ENCODE data around the gene GOLPH3L.
"Not testable (repeated sequence)": the region's sequence is repeated elsewhere in the genome, so short reads cannot be mapped to it uniquely, and the experiment has no call there.

GOLPH3L gene

GRCh38 chr1:150629115-150629928 lies 67.6 kb downstream of the GOLPH3L start, which contains the start of gene ENSA:
Gene ENSA, minus strand, starts transcription at chr1:150629612. Its CDS starts 142 bp downstream, at chr1:150629470.
- Histone ChIP-seq H3K4me3 (ENCODE audit: insufficient read depth, low read depth, low read length) (peak within 1 kb of the TSS; percentile 60), H3K27me3 (ENCODE audit: control insufficient read depth, insufficient read depth, low read length, poor library complexity, severe bottlenecking) (no peaks in the 10 kb centered on the region)
- 0% methylated on average over 49 of the region's 49 CpGs for WGBS, 2 experiments

DNA sequence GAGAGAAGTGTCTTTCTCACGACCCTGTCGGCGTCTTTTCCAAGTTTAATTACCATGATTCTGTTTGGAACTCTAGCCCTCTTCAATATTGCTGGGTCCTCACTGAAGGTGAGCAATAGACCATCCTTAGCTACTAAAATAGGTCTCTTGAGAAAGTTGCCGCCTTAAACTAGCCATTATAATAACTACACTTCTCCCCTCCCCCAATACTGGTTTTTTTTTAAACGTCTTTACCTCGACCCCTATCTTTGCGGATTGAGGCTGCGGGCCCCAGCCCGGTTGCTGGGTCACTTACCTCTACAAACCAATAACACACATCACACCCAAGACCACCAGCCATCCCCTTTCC lies 68.2 kb downstream of the GOLPH3L start:
- peak overlapping the region; percentile 60 for H3K4me3 ChIP-seq (ENCODE audit: insufficient read depth, low read depth, low read length)
- H3K4me1 ChIP-seq (ENCODE audit: control insufficient read depth, insufficient read depth, low read length): no peaks in the 10 kb centered on the region
- peak overlapping the region; percentile 99 for H3K27ac ChIP-seq (ENCODE audit: insufficient read depth, low read depth, low read length, poor library complexity, severe bottlenecking)
- 0 to 1% methylated on average over 9 of the region's 9 CpGs for WGBS, 2 experiments
- H3K27me3 ChIP-seq (ENCODE audit: control insufficient read depth, insufficient read depth, low read length, poor library complexity, severe bottlenecking): no peaks in the 10 kb centered on the region
- peaks cover 29% of the 10 kb centered on the region for H3K36me3 ChIP-seq (ENCODE audit: control insufficient read depth, insufficient read depth, low read length)
- no peaks in the 10 kb centered on the region for H3K9me3 ChIP-seq (ENCODE audit: control insufficient read depth, low read length)

More at GRCh38 chr1:150629115-150629928, 67.6 kb downstream of the GOLPH3L start, which contains the start of gene ENSA:
- H3K27ac ChIP-seq (ENCODE audit: insufficient read depth, low read depth, low read length, poor library complexity, severe bottlenecking): peak within 1 kb of the TSS; percentile 99
- peaks cover 23% of the 10 kb centered on the region for H3K36me3 ChIP-seq (ENCODE audit: control insufficient read depth, insufficient read depth, low read length)
- no peaks in the 10 kb centered on the region for H3K4me1 ChIP-seq (ENCODE audit: control insufficient read depth, insufficient read depth, low read length)
- no peaks in the 10 kb centered on the region for H3K9me3 ChIP-seq (ENCODE audit: control insufficient read depth, low read length)

GRCh38 chr1:150627826-150628410 lies 69.0 kb downstream of the GOLPH3L start:
- no peaks in the 10 kb centered on the region for H3K4me1 ChIP-seq (ENCODE audit: control insufficient read depth, insufficient read depth, low read length)
- WGBS, 2 experiments: 83 to 85% methylated on average over 5 of the region's 5 CpGs
- no peak overlapping the region for H3K27ac ChIP-seq (ENCODE audit: insufficient read depth, low read depth, low read length, poor library complexity, severe bottlenecking)
- H3K9me3 ChIP-seq (ENCODE audit: control insufficient read depth, low read length): no peaks in the 10 kb centered on the region
- H3K27me3 ChIP-seq (ENCODE audit: control insufficient read depth, insufficient read depth, low read length, poor library complexity, severe bottlenecking): no peaks in the 10 kb centered on the region
- peaks cover 33% of the 10 kb centered on the region for H3K36me3 ChIP-seq (ENCODE audit: control insufficient read depth, insufficient read depth, low read length)
- peak overlapping the region; percentile 60 for H3K4me3 ChIP-seq (ENCODE audit: insufficient read depth, low read depth, low read length)

DNA sequence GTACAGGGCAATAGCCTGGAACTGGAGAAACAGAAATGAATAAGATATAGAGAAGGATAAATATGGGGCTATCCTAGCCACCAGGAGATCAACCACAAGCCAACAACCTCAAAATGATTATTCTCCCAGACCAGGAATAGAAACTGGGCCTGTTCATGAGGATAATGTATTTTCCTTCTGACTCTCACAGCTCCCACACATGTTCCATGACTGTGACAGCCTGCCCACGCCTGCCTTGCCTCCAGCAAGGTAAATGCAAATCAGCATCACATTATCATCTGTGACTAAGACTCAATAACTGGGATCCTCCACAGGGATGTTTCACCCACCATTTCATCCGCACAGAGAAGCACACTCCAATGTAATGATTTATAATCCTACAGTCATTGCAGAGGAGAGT lies 70.8 kb downstream of the GOLPH3L start:
- H3K27me3 ChIP-seq (ENCODE audit: control insufficient read depth, insufficient read depth, low read length, poor library complexity, severe bottlenecking): no peaks in the 10 kb centered on the region
- WGBS, 2 experiments: 96 to 98% methylated on average over 2 of the region's 2 CpGs
- H3K9me3 ChIP-seq (ENCODE audit: control insufficient read depth, low read length): no peaks in the 10 kb centered on the region
- no peaks in the 10 kb centered on the region for H3K4me1 ChIP-seq (ENCODE audit: control insufficient read depth, insufficient read depth, low read length)
- no peak overlapping the region for H3K27ac ChIP-seq (ENCODE audit: insufficient read depth, low read depth, low read length, poor library complexity, severe bottlenecking)
- peaks cover 36% of the 10 kb centered on the region for H3K36me3 ChIP-seq (ENCODE audit: control insufficient read depth, insufficient read depth, low read length)
- no peak overlapping the region for H3K4me3 ChIP-seq (ENCODE audit: insufficient read depth, low read depth, low read length)

DNA sequence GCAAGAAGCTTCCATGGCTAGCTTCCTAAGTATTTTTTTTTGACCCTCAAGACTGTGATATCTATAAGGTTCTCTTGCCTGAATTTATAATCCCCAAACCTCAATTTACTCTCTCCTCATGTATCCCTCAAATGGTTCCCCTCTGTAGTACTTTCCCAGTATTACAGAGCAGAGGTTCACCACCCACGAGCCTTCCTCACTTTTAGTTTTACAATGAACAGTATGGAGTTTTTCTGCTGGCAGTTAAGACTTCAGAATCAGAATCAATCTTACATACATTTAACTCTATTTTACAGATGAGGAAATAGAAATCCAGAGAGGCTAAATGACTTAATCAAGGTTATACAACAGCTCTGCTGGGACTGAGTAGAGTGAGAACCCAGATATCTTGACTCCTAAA lies 72.4 kb downstream of the GOLPH3L start:
- not testable (repeated sequence) for H3K9me3 ChIP-seq (ENCODE audit: control insufficient read depth, low read length); H3K4me3 ChIP-seq (ENCODE audit: insufficient read depth, low read depth, low read length); H3K4me1 ChIP-seq (ENCODE audit: control insufficient read depth, insufficient read depth, low read length); H3K27ac ChIP-seq (ENCODE audit: insufficient read depth, low read depth, low read length, poor library complexity, severe bottlenecking); H3K27me3 ChIP-seq (ENCODE audit: control insufficient read depth, insufficient read depth, low read length, poor library complexity, severe bottlenecking)
- WGBS, 2 experiments: 90 to 94% methylated on average over 1 of the region's 1 CpG
- peaks cover 46% of the 10 kb centered on the region for H3K36me3 ChIP-seq (ENCODE audit: control insufficient read depth, insufficient read depth, low read length)

DNA sequence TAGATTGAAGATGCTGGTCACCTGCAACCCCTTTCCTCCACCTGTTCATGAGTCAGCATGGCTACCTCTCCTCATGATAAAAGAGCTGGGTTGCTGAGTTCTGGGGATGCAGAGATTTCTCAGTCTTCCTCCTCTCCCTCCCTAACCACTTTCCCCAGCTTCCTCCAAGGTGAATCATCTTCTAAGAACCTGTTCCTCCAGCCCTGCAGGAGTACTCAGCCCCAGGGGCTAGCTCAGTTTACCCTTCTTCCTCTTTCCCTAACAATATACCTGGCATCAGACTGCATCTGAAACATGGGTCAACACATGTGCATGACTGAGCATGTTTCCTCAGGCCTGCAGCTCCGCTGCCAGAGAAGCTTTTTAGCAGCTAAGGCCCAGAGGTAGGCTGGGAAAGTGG lies 72.8 kb downstream of the GOLPH3L start:
- H3K36me3 ChIP-seq (ENCODE audit: control insufficient read depth, insufficient read depth, low read length): peaks cover 49% of the 10 kb centered on the region
- not testable (repeated sequence) for H3K9me3 ChIP-seq (ENCODE audit: control insufficient read depth, low read length); H3K4me3 ChIP-seq (ENCODE audit: insufficient read depth, low read depth, low read length); H3K27ac ChIP-seq (ENCODE audit: insufficient read depth, low read depth, low read length, poor library complexity, severe bottlenecking); H3K27me3 ChIP-seq (ENCODE audit: control insufficient read depth, insufficient read depth, low read length, poor library complexity, severe bottlenecking); H3K4me1 ChIP-seq (ENCODE audit: control insufficient read depth, insufficient read depth, low read length)
- WGBS, 2 experiments: 100% methylated on average over 1 of the region's 1 CpG

DNA sequence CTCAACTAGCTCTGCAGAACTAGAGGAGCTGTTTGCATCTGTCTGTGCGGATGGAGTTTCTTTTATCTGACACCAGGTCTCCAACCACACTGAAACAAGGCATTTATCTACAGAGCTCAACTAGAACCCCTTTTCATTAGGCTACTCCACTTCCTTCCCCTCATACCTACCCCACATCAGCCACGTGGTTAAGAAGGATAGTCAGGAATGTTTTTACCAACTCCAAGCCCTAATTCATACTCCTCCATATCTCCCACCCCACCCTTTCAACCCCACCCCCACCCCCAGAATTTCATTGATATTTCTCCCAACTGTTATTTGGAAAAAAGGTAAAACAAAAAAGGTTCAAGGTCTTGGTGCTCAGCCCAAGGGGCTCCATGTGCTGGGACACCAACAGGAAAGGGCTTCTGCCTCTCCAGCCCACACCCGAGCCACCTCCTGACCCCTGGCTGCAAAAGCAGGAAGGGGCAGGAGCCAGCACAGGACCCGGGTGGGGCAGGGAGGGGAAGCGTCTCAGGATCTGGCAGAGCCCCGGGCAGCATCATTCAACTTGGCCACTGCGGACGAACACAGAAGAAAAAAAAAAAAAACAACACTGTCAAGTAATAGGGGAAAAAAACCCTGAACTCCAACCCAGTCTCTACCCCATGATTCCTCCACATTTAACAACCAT lies 74.5 kb downstream of the GOLPH3L start:
- 84 to 86% methylated on average over 8 of the region's 8 CpGs for WGBS, 2 experiments
- peaks cover 56% of the 10 kb centered on the region for H3K36me3 ChIP-seq (ENCODE audit: control insufficient read depth, insufficient read depth, low read length)
- peak overlapping the region; percentile 26 for H3K27ac ChIP-seq (ENCODE audit: insufficient read depth, low read depth, low read length, poor library complexity, severe bottlenecking)

DNA sequence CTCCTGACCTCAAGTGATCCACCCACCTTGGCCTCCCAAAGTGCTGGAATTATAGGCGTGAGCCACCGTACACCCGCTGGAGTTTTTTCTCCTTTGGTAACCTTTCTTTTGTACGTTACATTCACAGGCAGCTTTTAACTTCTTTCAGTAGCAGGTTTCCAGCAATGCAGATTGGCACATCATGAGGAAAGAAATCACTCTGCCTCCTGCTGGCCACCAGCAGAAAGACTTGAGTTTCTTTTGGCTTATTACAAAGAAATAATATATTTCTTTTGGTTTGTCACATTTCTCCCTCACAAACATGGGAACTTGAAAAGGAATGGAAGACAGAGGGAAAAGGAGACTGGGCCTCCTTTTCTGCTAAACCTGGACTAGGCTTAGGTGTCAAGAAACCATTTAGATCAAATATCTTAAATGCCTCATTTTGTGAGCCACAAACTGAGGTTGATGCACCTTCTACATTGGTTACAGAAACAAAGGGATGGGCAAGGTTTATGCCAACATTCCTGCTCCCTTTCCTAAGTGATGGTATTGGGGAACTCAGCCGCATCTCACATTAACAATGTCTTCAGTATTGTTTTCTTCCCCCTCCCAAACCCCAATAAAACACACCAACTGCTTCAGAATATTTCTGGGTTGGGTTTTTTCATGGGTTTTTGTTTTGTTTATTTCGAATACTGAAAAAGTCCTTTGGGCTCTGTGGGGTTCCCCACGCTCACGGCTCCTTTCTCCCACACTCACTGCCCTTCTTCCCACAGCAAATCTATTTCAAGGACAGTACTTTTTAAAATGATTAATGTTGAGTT lies 75.3 kb downstream of the GOLPH3L start:
- H3K4me1 ChIP-seq (ENCODE audit: control insufficient read depth, insufficient read depth, low read length): no peaks in the 10 kb centered on the region
- peak overlapping the region; percentile 26 for H3K27ac ChIP-seq (ENCODE audit: insufficient read depth, low read depth, low read length, poor library complexity, severe bottlenecking)
- H3K9me3 ChIP-seq (ENCODE audit: control insufficient read depth, low read length): no peaks in the 10 kb centered on the region
- H3K27me3 ChIP-seq (ENCODE audit: control insufficient read depth, insufficient read depth, low read length, poor library complexity, severe bottlenecking): no peaks in the 10 kb centered on the region
- H3K4me3 ChIP-seq (ENCODE audit: insufficient read depth, low read depth, low read length): no peak overlapping the region
- H3K36me3 ChIP-seq (ENCODE audit: control insufficient read depth, insufficient read depth, low read length): peaks cover 57% of the 10 kb centered on the region
- 87 to 92% methylated on average over 4 to 7 of the region's 8 CpGs for WGBS, 2 experiments

More for the DNA sequence above, 74.5 kb downstream of the GOLPH3L start:
- Histone ChIP-seq H3K9me3 (ENCODE audit: control insufficient read depth, low read length) (no peaks in the 10 kb centered on the region), H3K27me3 (ENCODE audit: control insufficient read depth, insufficient read depth, low read length, poor library complexity, severe bottlenecking) (no peaks in the 10 kb centered on the region), H3K4me3 (ENCODE audit: insufficient read depth, low read depth, low read length) (no peak overlapping the region), H3K4me1 (ENCODE audit: control insufficient read depth, insufficient read depth, low read length) (no peaks in the 10 kb centered on the region)

- Histone ChIP-seq H3K27me3 (ENCODE audit: control insufficient read depth, insufficient read depth, low read length, poor library complexity, severe bottlenecking) (no peaks in the 10 kb centered on the region), H3K4me1 (ENCODE audit: control insufficient read depth, insufficient read depth, low read length) (no peaks in the 10 kb centered on the region), H3K27ac (ENCODE audit: insufficient read depth, low read depth, low read length, poor library complexity, severe bottlenecking) (no peak overlapping the region), H3K4me3 (ENCODE audit: insufficient read depth, low read depth, low read length) (no peak overlapping the region), H3K36me3 (ENCODE audit: control insufficient read depth, insufficient read depth, low read length) (peaks cover 63% of the 10 kb centered on the region), H3K9me3 (ENCODE audit: control insufficient read depth, low read length) (no peaks in the 10 kb centered on the region)
- WGBS, 2 experiments: 93 to 95% methylated on average over 2 of the region's 2 CpGs
Observed at GRCh38 chr1:150620919-150621318, 76.0 kb downstream of the GOLPH3L start.

Measured in ectodermal cell (in vitro differentiated cells).